SW480 (cell line): Measurements from ENCODE around the gene MANBA.
A peak's percentile ranks its signal among the peaks of the same experiment; 100 is the strongest.

Experiments
- DNase-seq: peaks from one replicate; pipeline ENCODE4 v3.0.0-alpha.2; 2016; ENCODE audit warnings: low spot score

Gene MANBA

DNA sequence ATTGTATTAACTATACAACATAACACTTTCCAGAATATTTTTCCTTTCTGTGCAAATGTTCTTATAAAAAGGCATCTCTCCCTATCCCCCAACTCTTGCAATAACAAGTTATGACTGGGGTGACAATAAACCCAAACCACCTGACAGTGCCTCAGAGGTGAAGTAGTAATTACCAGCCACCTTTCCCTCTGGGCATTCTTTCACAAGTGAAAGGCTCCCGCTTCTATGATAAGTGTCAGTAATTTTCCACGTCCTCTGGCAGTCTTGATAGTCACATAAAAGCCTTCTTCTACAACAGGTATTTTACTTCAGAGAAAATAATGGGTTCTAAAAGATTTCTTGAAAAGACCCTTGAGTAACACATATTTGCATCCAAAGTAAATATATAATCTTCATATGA is 82.7 kb downstream of the MANBA start:
- no peak for DNase-seq

DNA sequence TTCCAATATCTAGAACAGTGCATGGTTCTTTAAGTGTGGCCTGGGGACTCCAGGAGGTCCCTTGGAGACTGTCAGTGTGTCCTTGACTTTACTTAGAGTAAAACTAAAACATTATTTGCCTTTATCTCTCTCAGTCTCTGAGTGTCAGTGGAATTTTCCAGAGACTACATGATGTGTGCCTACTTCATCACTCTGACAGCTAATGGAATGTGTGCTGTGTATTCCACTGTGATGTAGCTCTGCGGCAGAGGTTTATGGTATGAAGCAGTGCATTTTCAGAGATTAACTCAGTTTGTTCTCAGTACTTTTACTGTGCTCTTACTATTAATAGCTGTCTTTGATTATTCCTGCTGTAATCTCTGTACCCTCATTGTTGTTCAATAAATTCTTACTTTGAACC is 85.6 kb downstream of the MANBA start:
- no peak for DNase-seq

DNA sequence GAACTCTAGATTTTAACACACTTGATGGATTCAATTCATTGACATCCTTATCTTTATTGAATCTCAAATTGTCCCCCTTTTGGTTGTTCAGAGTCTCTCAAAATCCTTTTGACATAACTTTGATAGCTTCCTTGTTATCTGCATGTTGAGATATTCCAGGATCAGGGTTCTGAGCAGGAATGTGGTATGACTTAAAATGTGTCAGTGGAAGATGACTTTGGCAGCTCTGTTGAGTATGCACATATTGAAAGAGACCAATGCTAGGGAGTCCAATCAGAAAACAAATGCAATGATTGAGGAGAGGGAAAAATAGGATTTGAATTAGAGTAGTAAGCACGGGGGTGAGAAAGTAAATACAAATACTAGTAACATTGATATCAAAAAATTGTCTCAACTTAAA is 93.8 kb downstream of the MANBA start:
- DNase-seq, result no peak

DNA sequence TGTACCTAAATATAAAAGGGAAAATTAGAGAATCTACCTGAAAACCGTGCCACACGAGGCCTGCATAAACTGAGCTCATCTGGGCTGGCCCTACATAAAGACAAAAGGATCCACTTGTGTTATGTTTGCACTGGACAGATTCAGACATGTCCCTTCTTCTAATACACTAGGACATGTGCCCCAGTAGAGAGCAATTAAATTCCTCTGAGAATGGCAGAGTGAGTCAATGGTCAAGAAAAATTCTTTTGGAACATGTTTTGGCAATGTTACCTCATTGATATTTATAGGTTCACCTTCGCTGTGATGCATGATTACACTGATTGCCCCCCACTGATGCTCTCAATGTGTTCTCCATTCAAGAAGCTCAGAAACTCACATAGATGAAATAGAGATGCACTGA is 95.2 kb downstream of the MANBA start:
- no peak for DNase-seq

DNA sequence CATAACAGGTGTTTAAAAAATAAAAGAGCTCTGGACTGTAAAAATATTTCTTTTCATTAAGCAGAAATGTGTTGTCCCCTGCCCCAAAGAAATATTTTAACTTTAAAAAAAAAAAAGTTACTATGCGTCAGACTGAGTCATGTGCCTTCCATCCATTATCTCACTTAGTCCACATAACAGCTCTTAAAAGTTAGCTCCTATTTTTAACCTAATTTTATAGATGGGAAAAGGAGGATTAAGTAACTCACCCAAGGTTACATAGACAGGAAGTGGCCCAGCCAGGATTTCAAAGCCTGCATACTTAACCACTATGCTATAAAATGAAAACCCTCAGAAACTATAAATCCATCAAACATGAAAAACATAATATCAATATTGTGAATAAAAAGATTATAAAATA is 97.7 kb downstream of the MANBA start:
- DNase-seq, result no peak

DNA sequence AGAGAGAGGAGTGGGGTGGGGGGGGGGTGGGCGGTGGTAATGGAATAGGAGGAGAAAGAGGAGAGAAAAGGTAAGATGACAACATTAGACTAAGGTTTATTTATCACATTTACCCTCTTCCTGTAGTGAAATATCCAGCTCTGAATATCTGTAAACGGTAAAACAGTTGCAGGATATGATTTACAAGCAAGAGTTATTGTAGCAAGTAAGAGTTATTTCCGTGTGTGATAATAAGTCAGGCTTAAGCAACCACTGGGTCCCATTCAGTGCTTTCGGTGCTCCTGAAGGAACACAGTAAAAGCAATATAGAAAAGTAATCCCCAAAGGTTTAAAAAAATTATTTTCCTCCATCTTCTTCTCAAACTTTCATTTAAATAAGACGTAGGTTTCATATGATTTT is 103.6 kb downstream of the MANBA start:
- DNase-seq, result no peak

DNA sequence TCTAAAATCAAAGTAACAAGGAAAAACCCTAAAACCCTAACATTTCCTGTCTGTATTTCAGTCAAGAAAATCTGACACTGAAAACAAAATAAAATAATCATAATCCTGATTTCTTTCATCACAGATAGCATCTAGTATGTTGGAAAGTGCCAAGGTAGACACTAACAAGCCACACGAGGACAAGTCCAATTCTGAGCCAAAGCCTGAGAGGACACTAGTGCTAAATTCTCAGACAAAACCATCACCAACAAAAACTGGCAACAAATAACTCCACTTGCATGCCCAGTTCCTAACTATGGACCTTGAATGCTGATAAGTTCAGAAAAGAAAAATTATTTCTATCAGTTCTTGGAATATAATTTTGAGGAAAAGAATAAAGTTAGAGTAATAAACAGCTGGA is 113.7 kb downstream of the MANBA start:
- no peak for DNase-seq

DNA sequence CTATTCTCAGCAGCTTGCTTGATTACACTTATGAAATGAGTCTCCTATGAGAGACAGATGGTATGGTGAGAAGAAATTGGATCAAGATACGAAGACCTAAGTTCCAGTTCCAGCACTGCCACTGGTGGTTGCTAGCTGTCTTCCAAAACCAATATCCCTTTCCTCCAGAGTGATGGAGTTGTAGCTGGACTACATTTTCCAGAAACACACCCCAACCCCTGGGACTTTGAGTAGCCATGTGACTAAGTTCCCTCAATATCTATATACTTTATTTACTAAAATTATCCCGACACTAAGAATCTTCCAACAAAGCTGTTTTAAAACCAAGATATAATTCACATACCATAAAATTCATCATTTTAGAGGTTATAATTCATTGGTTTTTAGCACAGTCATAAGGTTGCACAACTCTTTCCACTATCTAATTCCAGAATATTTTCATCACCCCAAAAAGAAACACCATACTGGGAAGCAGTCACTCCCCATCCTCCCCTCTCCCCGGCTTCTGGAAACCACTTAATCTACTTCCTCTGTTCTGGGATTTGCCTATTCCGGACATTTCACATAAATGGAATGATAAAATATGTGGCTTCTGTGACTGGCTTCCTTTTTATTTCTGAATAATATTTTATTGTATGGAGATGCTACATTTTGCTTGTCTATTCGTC is 118.0 kb downstream of the MANBA start:
- no peak for DNase-seq

DNA sequence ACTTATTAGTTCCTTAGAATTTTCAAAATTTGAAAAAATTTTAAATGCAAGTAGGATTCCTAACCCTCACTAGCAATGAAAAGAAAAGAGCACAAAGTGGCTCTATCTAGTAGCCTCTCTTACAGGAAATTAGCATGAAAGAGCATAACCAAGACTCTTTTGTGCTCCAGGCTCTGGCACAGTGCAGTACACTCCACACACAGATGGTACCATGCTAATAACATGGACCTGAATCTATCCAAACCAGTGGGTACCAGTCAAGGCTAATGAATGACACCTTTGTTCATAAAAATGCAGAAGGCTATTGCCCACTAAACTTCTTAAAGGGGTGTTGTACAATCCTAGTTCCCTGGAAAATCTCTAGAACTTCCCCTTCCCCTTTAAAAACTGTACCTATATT is 119.0 kb downstream of the MANBA start:
- no peak for DNase-seq

DNA sequence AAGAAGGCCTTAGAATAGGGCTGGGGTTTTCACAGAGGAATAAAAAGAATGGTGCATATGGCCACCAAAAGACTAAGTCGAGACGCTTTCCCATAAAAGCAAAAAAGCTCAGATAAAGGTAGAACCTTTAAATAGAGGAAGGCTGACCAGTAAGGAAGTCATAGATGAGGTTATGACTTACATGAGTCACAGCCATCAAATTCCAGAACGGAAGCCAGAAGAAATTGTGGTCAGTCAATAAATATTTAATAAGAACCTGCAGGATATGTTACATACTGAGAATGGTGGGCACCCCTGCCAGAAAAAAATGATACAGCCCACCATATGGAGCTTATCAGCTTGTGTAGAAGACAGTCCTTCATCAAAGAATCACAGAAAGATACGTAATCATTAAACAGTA is 120.1 kb downstream of the MANBA start:
- no peak for DNase-seq

DNA sequence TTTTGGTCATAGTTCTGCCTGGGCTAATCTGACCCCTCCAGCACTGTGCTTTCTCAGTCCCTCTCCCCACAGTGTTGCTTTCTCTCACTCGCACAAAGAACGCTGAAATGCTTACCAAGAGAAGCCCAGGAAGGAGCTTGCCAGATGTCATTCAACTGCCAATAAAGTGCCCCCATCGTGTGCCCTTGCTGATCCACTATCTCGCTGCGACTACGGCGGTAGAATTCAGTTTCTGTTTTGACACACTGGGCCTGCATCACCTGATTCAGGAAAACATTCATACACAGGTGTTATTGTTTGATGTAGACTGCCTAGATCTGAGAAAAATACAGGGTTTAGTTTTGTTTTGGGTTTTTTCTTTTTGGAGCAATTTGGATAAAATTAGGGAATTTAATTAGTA is 121.2 kb downstream of the MANBA start:
- no peak for DNase-seq

DNA sequence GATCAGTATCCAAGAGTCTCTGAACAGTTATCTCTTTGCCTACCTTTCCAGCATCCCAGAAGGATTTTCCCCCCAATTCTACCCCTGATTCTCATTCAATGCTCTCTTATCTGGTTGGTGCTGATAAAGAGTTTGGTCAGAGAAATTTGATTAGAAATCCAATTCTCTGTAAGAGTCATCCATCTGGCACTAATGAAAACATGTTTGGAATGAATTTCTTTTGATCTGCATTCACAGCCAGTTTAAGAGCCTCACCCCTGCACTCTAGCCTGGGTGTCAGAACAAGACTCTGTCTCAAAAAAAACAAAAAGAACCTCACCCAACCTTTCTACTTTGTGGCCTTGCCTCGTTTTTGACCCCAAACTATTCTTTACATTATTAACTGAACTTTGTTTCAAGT is 122.1 kb downstream of the MANBA start:
- no peak for DNase-seq

DNA sequence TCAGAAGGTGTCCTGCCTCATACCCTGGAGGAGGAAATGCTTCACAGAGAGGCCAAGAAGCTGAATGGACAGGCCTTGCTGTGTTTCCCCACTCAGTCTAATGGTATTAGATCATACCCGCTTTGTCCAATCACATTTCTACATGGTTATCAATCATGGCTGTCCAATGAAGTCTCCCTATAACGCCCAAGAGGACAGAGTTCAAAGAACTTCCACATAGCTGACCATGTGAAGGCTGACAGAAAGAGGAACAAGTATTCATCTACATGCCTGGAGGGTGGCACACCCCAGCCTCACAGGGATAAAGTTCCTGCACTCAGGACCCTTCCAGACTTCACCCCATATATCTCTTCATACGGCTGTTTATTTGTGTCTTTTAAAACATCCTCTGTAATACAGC is 123.4 kb downstream of the MANBA start:
- no peak for DNase-seq

DNA sequence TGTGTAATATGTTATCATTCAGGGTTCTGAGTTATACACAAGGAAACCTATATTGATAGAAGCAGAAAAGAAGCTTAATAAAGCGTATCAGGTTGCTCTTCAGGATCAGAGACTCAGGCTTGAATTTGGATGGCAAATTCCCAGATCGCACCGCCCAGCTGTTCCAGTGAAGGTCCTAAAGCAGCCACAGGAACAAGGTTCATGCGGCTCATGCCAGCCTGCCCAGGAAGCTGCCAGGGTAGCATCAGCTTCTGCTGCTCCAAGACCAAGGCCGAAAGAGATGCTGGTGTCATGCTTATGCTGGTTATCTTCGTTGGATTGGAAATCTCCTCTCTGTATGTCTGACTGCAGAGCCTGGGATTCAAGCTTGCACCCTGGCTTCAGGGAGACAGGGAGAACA is 127.7 kb downstream of the MANBA start:
- no peak for DNase-seq

DNA sequence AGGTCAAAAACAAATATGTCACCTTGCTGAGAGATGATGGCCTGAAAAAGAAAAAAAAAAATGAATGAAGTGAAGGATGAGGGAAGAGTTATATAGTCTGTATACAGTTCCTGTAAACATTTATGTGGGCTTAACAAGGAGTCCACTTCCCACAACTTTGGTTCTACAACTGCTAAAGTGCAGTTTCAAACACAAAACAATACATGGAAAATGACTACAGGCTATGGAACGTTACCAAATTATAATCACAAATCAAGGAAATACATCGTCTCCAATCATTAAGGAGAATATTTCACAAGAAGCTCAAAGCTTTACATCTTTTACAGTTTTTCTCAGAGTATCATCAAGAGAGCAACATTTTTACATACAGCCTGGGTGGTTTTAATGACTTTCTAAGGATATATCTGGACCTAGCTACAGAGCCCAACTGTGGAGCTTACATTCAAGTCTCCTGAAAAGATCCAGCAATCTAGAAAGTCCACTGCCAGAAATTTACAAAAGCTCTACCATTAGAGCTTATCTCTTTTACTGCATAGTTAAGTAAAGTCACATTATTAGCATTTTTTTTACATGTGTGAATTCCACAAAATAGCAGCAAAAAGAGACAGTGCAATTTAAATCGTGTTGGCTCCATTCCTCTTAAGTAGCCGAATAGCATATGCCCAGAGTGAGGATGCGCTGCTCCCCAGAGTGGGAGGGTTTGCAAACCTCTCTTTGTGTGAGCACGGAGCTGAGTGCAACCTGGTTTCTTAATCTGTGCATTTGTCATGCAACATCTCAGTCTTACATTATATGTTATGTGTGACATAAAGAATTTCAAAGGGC is 128.3 kb downstream of the MANBA start:
- no peak for DNase-seq

DNA sequence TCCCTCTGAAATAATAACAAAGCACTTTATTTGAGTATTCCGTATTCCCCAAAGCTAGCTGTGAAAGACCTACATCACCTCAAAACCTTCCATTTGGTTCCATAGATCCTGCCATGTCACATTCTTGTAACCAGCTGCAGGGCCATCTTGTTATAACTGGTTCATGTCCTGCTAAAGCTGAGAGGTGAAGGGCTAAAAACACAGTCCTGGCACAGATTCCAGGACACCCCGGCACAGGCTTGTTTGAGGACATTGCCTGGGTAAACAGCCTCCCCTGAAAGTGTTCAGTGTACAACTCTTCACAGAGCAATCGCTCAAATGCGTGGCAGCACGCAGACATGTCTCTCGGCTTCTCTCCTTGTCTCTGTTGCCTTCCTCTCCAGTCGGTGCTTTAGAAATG is 129.2 kb downstream of the MANBA start:
- DNase-seq, result no peak

DNA sequence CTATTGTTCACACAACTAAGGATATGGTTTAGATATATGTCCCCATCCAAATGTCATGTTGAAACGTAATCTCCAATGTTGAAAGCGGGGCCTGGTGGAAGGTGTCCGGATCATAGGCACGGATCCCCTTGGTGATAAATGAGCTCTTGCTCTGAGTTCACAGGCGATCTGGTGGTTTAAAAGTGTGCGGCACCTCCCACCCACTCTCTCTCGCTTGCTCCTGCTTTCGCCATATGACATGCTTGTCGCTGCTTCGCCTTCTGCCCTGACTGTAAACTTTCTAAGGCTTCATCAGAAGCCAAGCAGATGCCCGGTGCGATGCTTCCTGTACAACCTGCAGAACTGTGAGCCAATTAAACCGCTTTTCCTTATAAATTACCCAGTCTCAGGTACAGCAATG is 131.1 kb downstream of the MANBA start:
- DNase-seq, result no peak

DNA sequence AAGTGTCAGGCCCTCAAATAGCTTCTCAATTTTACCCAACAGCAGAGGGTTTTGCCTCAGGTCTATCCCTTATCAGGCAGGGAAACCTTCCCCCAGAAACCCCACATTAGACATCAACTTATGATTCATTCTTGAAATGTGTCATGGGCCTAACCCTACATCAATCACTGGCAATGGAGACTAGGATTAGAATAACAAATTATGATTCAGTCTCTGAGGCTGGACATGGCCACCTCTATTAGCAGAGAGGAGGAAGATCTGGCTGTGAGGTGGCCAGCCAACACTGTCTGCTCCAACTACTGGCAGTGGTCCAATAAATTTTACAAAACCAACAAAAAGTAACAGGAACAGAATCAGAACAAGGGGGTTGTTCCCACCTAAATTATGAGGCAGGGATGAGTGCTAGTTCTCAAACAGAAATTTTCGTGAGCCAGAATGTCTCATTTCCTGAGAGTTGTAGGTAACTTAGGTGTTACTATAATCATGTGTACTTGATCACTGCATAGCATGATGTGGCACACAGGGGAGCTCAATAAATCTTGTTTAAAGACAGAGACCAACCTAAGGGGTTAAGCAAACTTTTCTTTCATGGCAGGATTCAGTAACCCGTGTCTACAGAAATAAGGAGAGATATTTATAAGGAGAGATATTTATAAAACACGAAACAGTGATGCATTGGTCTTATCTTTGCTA is 132.8 kb downstream of the MANBA start:
- peak; percentile 4 for DNase-seq

DNA sequence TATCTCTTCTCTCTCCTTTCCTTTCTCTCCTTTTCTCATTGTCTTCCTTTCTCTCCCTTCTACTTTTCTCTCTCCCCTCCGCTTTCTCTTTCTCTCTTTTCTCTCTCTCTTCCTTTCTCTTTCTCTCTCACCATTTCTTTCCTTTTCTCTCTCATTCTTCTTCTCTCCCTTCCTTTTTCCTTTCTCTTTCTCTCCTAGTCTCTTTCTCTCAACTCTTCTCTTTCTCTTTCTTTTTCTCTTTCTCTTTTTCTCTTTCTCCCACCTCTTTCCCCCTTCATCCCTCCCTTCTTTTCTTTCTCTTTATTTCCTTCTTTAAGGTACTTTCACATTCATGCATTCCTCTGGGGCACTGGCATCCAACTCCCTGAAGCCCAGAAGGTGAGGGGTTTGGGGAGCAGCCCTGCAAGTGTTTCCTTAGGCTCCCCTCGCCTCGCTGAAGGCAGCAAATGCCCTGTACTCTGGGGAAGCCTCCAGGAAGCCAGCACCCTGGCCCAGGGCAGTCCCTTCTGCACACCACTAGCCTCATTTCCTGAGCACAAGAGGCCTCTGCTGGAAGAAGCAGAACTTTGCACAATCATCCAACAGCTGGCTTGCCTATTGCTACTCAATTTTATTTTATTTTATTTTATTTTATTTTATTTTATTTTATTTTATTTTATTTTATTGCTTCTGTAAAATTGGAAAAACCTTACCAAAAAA is 135.4 kb downstream of the MANBA start:
- peak; percentile 4 for DNase-seq

DNA sequence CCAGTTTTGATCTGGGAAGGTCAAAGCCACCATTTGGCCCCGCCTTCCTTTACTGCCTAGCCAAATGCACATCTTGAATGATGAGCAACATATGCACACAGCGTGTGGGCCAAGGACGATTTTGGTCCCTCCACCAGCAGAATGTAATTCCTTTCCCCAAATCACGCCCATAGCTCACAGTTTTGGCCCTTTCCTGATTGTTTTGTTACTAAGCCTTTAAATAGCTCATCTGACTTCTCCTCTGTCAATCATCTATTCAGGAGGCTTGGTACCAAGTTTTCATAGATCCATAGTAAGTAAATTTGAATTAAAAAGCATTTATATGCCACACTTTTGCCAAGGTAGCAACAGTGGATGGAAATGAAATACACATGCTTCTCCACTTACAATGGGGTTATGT is 136.3 kb downstream of the MANBA start:
- DNase-seq, result no peak

DNA sequence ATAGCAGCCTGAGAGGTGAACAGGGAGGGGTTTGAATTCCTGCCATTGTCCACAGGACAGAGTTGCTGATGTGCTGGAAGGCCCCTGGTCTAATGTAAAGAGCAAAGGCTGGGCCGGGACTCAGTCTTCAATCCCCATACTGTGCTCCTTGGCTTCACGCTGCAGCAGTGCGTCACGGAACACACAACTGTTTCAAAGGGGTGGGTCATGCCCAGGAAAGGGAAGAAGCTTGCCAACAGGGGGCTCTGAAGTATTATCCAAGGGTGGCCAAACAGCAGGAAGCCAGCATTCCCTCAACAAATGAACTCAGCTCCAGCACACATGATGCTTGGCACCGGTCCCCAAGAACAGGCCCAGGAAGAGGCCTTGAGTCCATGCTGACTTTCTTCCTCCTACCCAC is 137.1 kb downstream of the MANBA start:
- peak; percentile 16 for DNase-seq

DNA sequence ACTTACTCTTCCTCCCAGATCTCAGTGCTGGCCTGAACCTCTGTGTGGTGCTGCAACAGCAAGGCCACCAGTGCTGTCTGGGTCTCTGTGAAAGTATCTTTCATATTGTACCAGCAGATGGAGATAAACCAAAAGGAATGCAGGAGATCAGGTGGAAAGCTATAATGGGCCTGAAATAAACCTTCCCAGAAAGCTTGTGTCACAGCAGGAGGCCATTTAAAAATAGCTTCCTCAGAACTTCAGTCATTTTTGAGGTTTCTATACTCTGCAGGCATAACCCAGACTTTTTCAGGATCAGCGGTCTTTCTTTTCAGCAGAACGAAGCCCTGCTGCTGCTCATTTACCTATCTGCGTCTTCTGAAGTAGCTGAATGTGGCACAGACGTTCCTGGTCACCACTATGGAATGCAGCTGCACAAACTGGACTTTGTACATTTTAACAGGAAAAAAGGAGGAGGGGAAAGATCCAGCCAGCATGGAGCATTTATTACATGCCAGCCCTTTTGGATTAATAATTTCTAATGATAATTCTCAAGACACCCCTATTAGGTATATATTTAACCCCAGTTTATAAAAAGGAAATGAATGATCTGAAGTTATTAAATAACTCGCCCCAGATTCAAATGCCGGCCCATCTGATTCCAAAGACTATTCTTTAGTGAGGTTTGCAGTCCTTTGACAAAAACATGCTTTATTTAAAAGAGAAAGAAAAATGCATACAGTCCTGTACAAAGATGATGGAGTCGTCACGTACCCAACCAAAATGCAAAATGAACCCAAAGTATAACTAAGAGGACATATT is 139.9 kb downstream of the MANBA start:
- peak; percentile 78 for DNase-seq
